Measurements from ENCODE around the gene HBZ. TPM values are rescaled to one million over a fixed set of nuclear protein-coding genes. Genes with fewer than 3 reads are reported as not detected.

The HBZ gene
- total RNA-seq, 4 donors from 2014 or later, result 0.88 to 3.0 TPM; not detected in 2

- TF ChIP-seq CTCF (IDR thresholded peaks at IDR 0.05; ENCODE audit: low read depth), result no peak
Observed at GRCh38 chr16:185691-186090, 33.2 kb downstream of the HBZ start.

- TF ChIP-seq CTCF (IDR thresholded peaks at IDR 0.05; ENCODE audit: low read depth), result no peak
Observed at GRCh38 chr16:187330-187729, 34.9 kb downstream of the HBZ start.

GRCh38 chr16:188674-189073 is 36.2 kb downstream of the HBZ start:
- TF ChIP-seq CTCF (IDR thresholded peaks at IDR 0.05; ENCODE audit: low read depth), result no peak

GRCh38 chr16:189604-190186 is 37.3 kb downstream of the HBZ start:
- no peak for TF ChIP-seq CTCF (IDR thresholded peaks at IDR 0.05; ENCODE audit: low read depth)

GRCh38 chr16:191831-192230 is 39.4 kb downstream of the HBZ start:
- no peak for TF ChIP-seq CTCF (IDR thresholded peaks at IDR 0.05; ENCODE audit: low read depth)

- TF ChIP-seq CTCF (IDR thresholded peaks at IDR 0.05; ENCODE audit: low read depth), result no peak
Observed at GRCh38 chr16:192686-193085, 40.2 kb downstream of the HBZ start.

- no peak for TF ChIP-seq CTCF (IDR thresholded peaks at IDR 0.05; ENCODE audit: low read depth)
Observed at GRCh38 chr16:193441-193840, 41.0 kb downstream of the HBZ start.
